GM12878 (cell line): ENCODE results near the gene DNAJC17. TPM values are rescaled to one million over a fixed set of nuclear protein-coding genes. Genes with fewer than 3 reads are reported as not detected.

ENCODE experiments used
- ATAC-seq: fragments of 200-7000 bp; cut with Tn5 transposase; 3 replicates; pipeline ENCODE4 v1.9.1; 2020; ENCODE audit warnings: mild to moderate bottlenecking, moderate library complexity
- BruUV-seq: library from RNA; stranded (reverse); fragments of 400-500 nt; replicated peaks from 2 replicates; lab custom pipeline; 2021; lab: Mats Ljungman, UMichigan
- CTCF ChIA-PET: fragments of 300-600 bp; sonication (Branson Sonifier 250); formaldehyde crosslinking; extraction: SDS; loops from one replicate; lab custom pipeline; 2021; ENCODE audit warnings: inconsistent platforms; lab: Yijun Ruan, JAX
- POLR2A ChIA-PET: fragments of 350-600 bp; formaldehyde crosslinking; extraction: SDS; loops from one replicate; lab custom pipeline; 2021; ENCODE audit warnings: inconsistent platforms; lab: Charles Lee
- RAD21 ChIA-PET: fragments of 300-600 bp; sonication (Branson Sonifier 250); formaldehyde crosslinking; loops from one replicate; lab custom pipeline; 2023; ENCODE audit warnings: antibody characterized with exemption; ENCODE audit not compliant: unreplicated experiment; lab: Charles Lee
- SMC1A ChIA-PET: fragments of 300-600 bp; sonication (Branson Sonifier 250); formaldehyde crosslinking; loops from one replicate; lab custom pipeline; 2023; ENCODE audit not compliant: unreplicated experiment, uncharacterized antibody; lab: Charles Lee
- DNase-seq: peaks from one replicate; pipeline ENCODE4 v3.0.0-alpha.2; 2011; ENCODE audit warnings: low read depth, low spot score
- FAIRE-seq: peaks from 3 replicates; lab custom pipeline; 2011; peaks lifted over from hg19 to GRCh38; lab: Jason Lieb, UNC
- H2AFZ ChIP-seq: 2 replicates; pipeline ENCODE4 v1.6.0; 2011; ENCODE audit warnings: low read depth, low read length, control low read depth; ENCODE audit not compliant: control insufficient read depth
- H3K27ac ChIP-seq: 2 replicates; pipeline ENCODE4 v1.5.1; 2011; ENCODE audit warnings: control low read depth; ENCODE audit not compliant: control insufficient read depth, insufficient read depth
- H3K27me3 ChIP-seq, 2 experiments: replicated peaks in 1 of 2; 2 replicates each; pipeline versions ENCODE4 v1.6.0 to v1.6.1; 2011; ENCODE audit warnings: low read length in 1 of 2; ENCODE audit not compliant: control insufficient read depth in 2 of 2, insufficient read depth in 2 of 2
- H3K36me3 ChIP-seq, 2 experiments: 2 replicates each; pipeline ENCODE4 v1.5.1; 2011; ENCODE audit warnings: low read length in 1 of 2; ENCODE audit not compliant: control insufficient read depth in 2 of 2, insufficient read depth in 2 of 2
- H3K4me1 ChIP-seq: 2 replicates; pipeline ENCODE4 v1.6.1; 2011; ENCODE audit warnings: mild to moderate bottlenecking, low read length, moderate library complexity, mixed read lengths; ENCODE audit not compliant: control insufficient read depth, insufficient read depth
- H3K4me2 ChIP-seq: 2 replicates; pipeline ENCODE4 v1.6.0; 2011; ENCODE audit warnings: control low read depth; ENCODE audit not compliant: control insufficient read depth, insufficient read depth
- H3K4me3 ChIP-seq: fragments of 200-600 bp; sonication (generic); 2 replicates; pipeline ENCODE4 v1.5.1; 2016
- H3K79me2 ChIP-seq: 2 replicates; pipeline ENCODE4 v1.6.0; 2011; ENCODE audit warnings: low read length; ENCODE audit not compliant: control insufficient read depth, insufficient read depth
- H3K9ac ChIP-seq: 2 replicates; pipeline ENCODE4 v1.8.0; 2011; ENCODE audit warnings: low read length, control low read depth, mixed read lengths; ENCODE audit not compliant: control insufficient read depth, insufficient read depth
- H3K9me3 ChIP-seq: replicated peaks from 3 replicates; pipeline ENCODE4 v1.5.1; 2011; ENCODE audit warnings: mild to moderate bottlenecking, low read length; ENCODE audit not compliant: control insufficient read depth, insufficient read depth
- H4K20me1 ChIP-seq: 2 replicates; pipeline ENCODE4 v1.6.0; 2011; ENCODE audit not compliant: control insufficient read depth, insufficient read depth
- CREM ChIP-seq: IDR thresholded peaks from 2 replicates; pipeline ENCODE4 v1.6.1; 2014; ENCODE audit warnings: antibody characterized with exemption, low read depth
- FOXK2 ChIP-seq: fragments of 450-650 bp; IDR thresholded peaks from 2 replicates; pipeline ENCODE4 v1.6.1; 2017; ENCODE audit warnings: mild to moderate bottlenecking, moderate library complexity
- GABPA ChIP-seq: IDR thresholded peaks from 2 replicates; pipeline ENCODE4 v1.6.1; 2014; ENCODE audit warnings: antibody characterized with exemption, low read depth, mild to moderate bottlenecking, inconsistent platforms
- GATAD2B ChIP-seq: fragments of 450-650 bp; conservative IDR thresholded peaks from 2 replicates; pipeline ENCODE4 v1.6.1; 2017; ENCODE audit warnings: low read depth, mild to moderate bottlenecking, moderate library complexity
- HDAC2 ChIP-seq: fragments of 200-600 bp; sonication (generic); IDR thresholded peaks from 2 replicates; pipeline ENCODE4 v1.6.1; 2017
- PAX8 ChIP-seq: fragments of 450-650 bp; IDR thresholded peaks from 2 replicates; pipeline ENCODE4 v1.6.1; 2017; ENCODE audit warnings: mild to moderate bottlenecking, moderate library complexity
- RB1 ChIP-seq: fragments of 450-650 bp; formaldehyde crosslinking; IDR thresholded peaks from 2 replicates; pipeline ENCODE4 v1.6.1; 2017; ENCODE audit warnings: mild to moderate bottlenecking, borderline replicate concordance
- SIN3A ChIP-seq: IDR thresholded peaks from 2 replicates; pipeline ENCODE4 v1.6.1; 2012; ENCODE audit warnings: low read depth, low read length, improper control_type of control experiment
- SUZ12 ChIP-seq: fragments of 200-600 bp; sonication (generic); IDR thresholded peaks from one replicate; pipeline ENCODE4 v1.6.1; 2018; ENCODE audit warnings: antibody characterized with exemption, mild to moderate bottlenecking; ENCODE audit not compliant: unreplicated experiment
- YBX1 ChIP-seq: fragments of 450-650 bp; IDR thresholded peaks from 2 replicates; pipeline ENCODE4 v1.6.1; 2016; ENCODE audit warnings: antibody characterized with exemption
- ZNF274 ChIP-seq: IDR thresholded peaks from one replicate; pipeline ENCODE4 v1.8.0; 2011; ENCODE audit not compliant: insufficient read length, insufficient read depth
- ZNF622 ChIP-seq: fragments of 450-650 bp; IDR thresholded peaks from 2 replicates; pipeline ENCODE4 v1.6.1; 2017; ENCODE audit warnings: mild to moderate bottlenecking, inconsistent platforms
- WGBS: methylation state at CpG from one replicate; pipeline ENCODE4 v1.1.6; 2016; ENCODE audit warnings: low lambda C conversion rate; ENCODE audit not compliant: insufficient replicate concordance, insufficient coverage; ENCODE audit errors: missing lambda C conversion rate; 5-methylcytosine and 5-hydroxymethylcytosine counted together
- in situ Hi-C: fragments of 300-500 bp; cut with MboI; formaldehyde crosslinking; loops from 9 replicates; pipeline ENCODE4 v1.14.3; 2018; ENCODE audit warnings: mixed read lengths
- intact Hi-C: fragments of 100-400 bp; cut with micrococcal nuclease; formaldehyde crosslinking; loops from one replicate; pipeline ENCODE4 v1.14.2; 2022; ENCODE audit not compliant: unreplicated experiment
- polyA plus RNA-seq, 11 experiments: library from polyadenylated mRNA; depleted of rRNA in 4 of 11; unstranded in 6 of 11; stranded (reverse) in 5 of 11; fragments of >200 nt; fragmentation: Nextera tagmentation in 4 of 11; fragmentation: Illumina TruSeq in 1 of 11; extraction: Ambion mirVana in 4 of 11; extraction: Trizol in 1 of 11; gene quantifications; 1 replicate in 1 of 11; 2 replicates in 10 of 11; pipeline versions ENCODE4 v1.2.1 to v1.2.3, GENCODE V29; 2011 to 2016; ENCODE audit warnings: inconsistent platforms in 2 of 11, missing spikeins in 2 of 11, low read depth in 1 of 11
- total RNA-seq, 4 experiments: library from RNA; depleted of rRNA in 3 of 4; stranded (reverse); fragments of >200 nt in 3 of 4; fragmentation: Illumina TruSeq in 1 of 4; extraction: Trizol in 1 of 4; gene quantifications; 2 replicates each; pipeline versions ENCODE4 v1.2.1 to v1.2.3, GENCODE V29; 2013 to 2021
- TF ChIP-seq, protein P1 (sequence below): fragments of 450-650 bp; conservative IDR thresholded peaks from 2 replicates; pipeline ENCODE4 v1.6.1; 2017; ENCODE audit warnings: mild to moderate bottlenecking, moderate library complexity
- TF ChIP-seq, protein P2 (sequence below): fragments of 450-650 bp; IDR thresholded peaks from 2 replicates; pipeline ENCODE4 v1.6.1; 2017; ENCODE audit warnings: mild to moderate bottlenecking, low read depth, inconsistent platforms; ENCODE audit not compliant: poor library complexity, severe bottlenecking

DNAJC17 gene
- total and polyA plus RNA-seq, 10 of the 15 experiments (the other 5 are each of a cell fraction or from before 2014, with no cell fraction given): 6.1 to 62.8 (median 45.4) TPM

DNA sequence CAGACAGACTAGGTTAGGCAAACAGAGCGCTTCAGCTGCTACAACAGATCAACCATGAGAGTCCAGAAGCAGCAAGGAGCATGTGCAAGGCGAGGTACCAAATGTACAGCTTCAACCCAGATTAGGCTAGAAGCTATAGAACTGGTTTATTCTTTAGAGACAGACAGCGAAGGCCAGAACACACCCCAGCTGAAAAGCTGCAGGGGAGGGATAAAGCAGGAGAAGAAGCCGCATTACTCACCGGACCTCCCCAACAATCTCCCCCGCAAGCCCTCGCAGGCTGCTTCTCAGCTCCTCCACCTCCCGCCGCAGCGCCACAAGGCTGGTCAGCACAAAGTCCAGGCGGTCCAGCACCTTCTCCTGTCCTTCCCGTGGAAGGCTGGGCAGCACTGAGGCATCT is 55.5 kb downstream of the DNAJC17 start (continued):
- TF ChIP-seq, protein P1, sequence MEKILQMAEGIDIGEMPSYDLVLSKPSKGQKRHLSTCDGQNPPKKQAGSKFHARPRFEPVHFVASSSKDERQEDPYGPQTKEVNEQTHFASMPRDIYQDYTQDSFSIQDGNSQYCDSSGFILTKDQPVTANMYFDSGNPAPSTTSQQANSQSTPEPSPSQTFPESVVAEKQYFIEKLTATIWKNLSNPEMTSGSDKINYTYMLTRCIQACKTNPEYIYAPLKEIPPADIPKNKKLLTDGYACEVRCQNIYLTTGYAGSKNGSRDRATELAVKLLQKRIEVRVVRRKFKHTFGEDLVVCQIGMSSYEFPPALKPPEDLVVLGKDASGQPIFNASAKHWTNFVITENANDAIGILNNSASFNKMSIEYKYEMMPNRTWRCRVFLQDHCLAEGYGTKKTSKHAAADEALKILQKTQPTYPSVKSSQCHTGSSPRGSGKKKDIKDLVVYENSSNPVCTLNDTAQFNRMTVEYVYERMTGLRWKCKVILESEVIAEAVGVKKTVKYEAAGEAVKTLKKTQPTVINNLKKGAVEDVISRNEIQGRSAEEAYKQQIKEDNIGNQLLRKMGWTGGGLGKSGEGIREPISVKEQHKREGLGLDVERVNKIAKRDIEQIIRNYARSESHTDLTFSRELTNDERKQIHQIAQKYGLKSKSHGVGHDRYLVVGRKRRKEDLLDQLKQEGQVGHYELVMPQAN: no peak
- no peak for TF ChIP-seq GABPA

DNA sequence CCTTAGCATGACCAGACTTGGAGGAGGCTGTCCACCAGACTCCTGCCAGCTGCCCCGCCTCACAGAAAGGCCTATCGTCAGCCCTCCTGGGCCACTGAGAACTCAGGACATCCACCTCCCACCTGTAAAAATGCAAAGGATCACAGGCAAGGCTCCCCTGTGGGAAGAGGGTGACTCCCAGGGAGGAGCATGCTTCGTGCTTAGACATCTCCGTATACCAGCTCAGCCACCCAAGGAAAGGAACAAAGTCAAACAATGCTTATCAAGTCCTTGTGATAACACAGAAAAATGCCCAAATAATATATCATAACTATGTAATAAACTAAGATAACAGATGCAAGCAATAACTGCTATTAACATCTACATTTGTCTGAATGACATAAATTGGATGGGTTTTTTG is 56.4 kb downstream of the DNAJC17 start:
- Histone ChIP-seq H3K9me3 (no peaks in the 10 kb centered on the region), H4K20me1 (no peaks in the 10 kb centered on the region), H3K36me3 (peaks cover 9 to 12% of the 10 kb centered on the region in 2 experiments), H3K27ac (no peak overlapping the region), H2AFZ (no peak overlapping the region), H3K4me3 (no peak overlapping the region), H3K79me2 (peaks cover 21% of the 10 kb centered on the region), H3K4me2 (no peak overlapping the region), H3K9ac (no peak overlapping the region), H3K27me3 (no peaks in the 10 kb centered on the region), H3K4me1 (peaks cover 3% of the 10 kb centered on the region)
- FAIRE-seq: no peak
- no peak for DNase-seq
- CTCF ChIA-PET: interaction anchor here (1.0 to 3.5 kb wide), 5 partner anchors 27 to 141 kb away, joined by 3 to 20 read pairs (median 4); no protein-coding TSS in a partner anchor
- TF ChIP-seq ZNF622 (no peak), HDAC2 (no peak), YBX1 (no peak), ZNF274 (no peak), SIN3A (no peak), CREM (no peak), RB1 (no peak), FOXK2 (no peak), PAX8 (no peak), SUZ12 (no peak), GATAD2B (no peak)
- TF ChIP-seq, protein P2, sequence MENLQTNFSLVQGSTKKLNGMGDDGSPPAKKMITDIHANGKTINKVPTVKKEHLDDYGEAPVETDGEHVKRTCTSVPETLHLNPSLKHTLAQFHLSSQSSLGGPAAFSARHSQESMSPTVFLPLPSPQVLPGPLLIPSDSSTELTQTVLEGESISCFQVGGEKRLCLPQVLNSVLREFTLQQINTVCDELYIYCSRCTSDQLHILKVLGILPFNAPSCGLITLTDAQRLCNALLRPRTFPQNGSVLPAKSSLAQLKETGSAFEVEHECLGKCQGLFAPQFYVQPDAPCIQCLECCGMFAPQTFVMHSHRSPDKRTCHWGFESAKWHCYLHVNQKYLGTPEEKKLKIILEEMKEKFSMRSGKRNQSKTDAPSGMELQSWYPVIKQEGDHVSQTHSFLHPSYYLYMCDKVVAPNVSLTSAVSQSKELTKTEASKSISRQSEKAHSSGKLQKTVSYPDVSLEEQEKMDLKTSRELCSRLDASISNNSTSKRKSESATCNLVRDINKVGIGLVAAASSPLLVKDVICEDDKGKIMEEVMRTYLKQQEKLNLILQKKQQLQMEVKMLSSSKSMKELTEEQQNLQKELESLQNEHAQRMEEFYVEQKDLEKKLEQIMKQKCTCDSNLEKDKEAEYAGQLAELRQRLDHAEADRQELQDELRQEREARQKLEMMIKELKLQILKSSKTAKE: no peak
- RAD21 ChIA-PET: interaction anchor here (1.3 kb wide), 1 partner anchor 31 kb away, joined by 4 read pairs; no protein-coding TSS in a partner anchor
- intact Hi-C loops (loop anchor here (5.0 kb wide), 1 partner anchor 141 kb away; the partner anchor contains the start of gene VPS18), in situ Hi-C loops (loop anchor here (5.0 kb wide), 1 partner anchor 54 kb away; the partner anchor contains the start of gene RAD51)
- ATAC-seq: no peak
- 100% methylated on average over 4 of the region's 4 CpGs for WGBS
- no TSS peak for BruUV-seq
- SMC1A ChIA-PET: interaction anchor here (1.1 to 1.9 kb wide), 5 partner anchors 12 to 182 kb away, joined by 3 to 5 read pairs (median 3); partner anchors contain the start of genes C15orf62 and RPUSD2
- POLR2A ChIA-PET: interaction anchor here (0.6 kb wide), 1 partner anchor 24 kb away, joined by 4 read pairs; no protein-coding TSS in a partner anchor
